Hepatocyte (in vitro differentiated cells): Measurements from ENCODE around the gene KCNQ4. TPM values are rescaled to one million over a fixed set of nuclear protein-coding genes. Genes with fewer than 3 reads are reported as not detected.
A peak's percentile ranks its signal among the peaks of the same experiment; 100 is the strongest.

Experiments used
- DNase-seq: peaks from one replicate; pipeline ENCODE4 v3.0.0-alpha.2; 2016; ENCODE audit warnings: low spot score
- H2AFZ ChIP-seq: fragments of 200-600 bp; sonication (generic); 2 replicates; pipeline ENCODE4 v1.6.0; 2016; ENCODE audit warnings: antibody characterized with exemption, mild to moderate bottlenecking
- H3K27ac ChIP-seq: fragments of 200-600 bp; sonication (generic); 2 replicates; pipeline ENCODE4 v1.5.1; 2016; ENCODE audit warnings: mild to moderate bottlenecking
- H3K27me3 ChIP-seq: fragments of 200-600 bp; sonication (generic); 2 replicates; pipeline ENCODE4 v1.6.1; 2016
- H3K36me3 ChIP-seq: fragments of 200-600 bp; sonication (generic); replicated peaks from 2 replicates; pipeline ENCODE4 v1.5.1; 2016; ENCODE audit warnings: low read depth; ENCODE audit not compliant: insufficient read depth
- H3K4me1 ChIP-seq: fragments of 200-600 bp; sonication (generic); 2 replicates; pipeline ENCODE4 v1.5.1; 2016; ENCODE audit warnings: mild to moderate bottlenecking, moderate library complexity; ENCODE audit not compliant: insufficient read depth
- H3K4me2 ChIP-seq: fragments of 200-600 bp; sonication (generic); 2 replicates; pipeline ENCODE4 v1.6.0; 2016
- H3K4me3 ChIP-seq: fragments of 200-600 bp; sonication (generic); 2 replicates; pipeline ENCODE4 v1.5.1; 2016; ENCODE audit warnings: mild to moderate bottlenecking
- H3K79me2 ChIP-seq: fragments of 200-600 bp; sonication (generic); 2 replicates; pipeline ENCODE4 v1.6.0; 2017; ENCODE audit warnings: mild to moderate bottlenecking
- H3K9me2 ChIP-seq: fragments of 200-600 bp; sonication (generic); replicated peaks from 2 replicates; pipeline ENCODE4 v1.6.0; 2017; ENCODE audit warnings: mild to moderate bottlenecking; ENCODE audit not compliant: insufficient read depth
- H3K9me3 ChIP-seq: fragments of 200-600 bp; sonication (generic); 2 replicates; pipeline ENCODE4 v1.5.1; 2016; ENCODE audit warnings: low read depth, mild to moderate bottlenecking
- H4K20me1 ChIP-seq: fragments of 200-600 bp; sonication (generic); 2 replicates; pipeline ENCODE4 v1.6.0; 2016; ENCODE audit warnings: mild to moderate bottlenecking; ENCODE audit not compliant: insufficient read depth, poor library complexity, severe bottlenecking
- CTCF ChIP-seq: fragments of 200-600 bp; sonication (generic); IDR thresholded peaks from 2 replicates; pipeline ENCODE4 v1.5.1; 2016; ENCODE audit warnings: antibody characterized with exemption, mild to moderate bottlenecking; ENCODE audit not compliant: poor library complexity
- EZH2 ChIP-seq: fragments of 200-600 bp; sonication (generic); IDR thresholded peaks from 2 replicates; pipeline ENCODE4 v1.6.1; 2016; ENCODE audit warnings: antibody characterized with exemption, mild to moderate bottlenecking, borderline replicate concordance
- EZH2phosphoT487 ChIP-seq: fragments of 200-600 bp; sonication (generic); IDR thresholded peaks from one replicate; pipeline ENCODE4 v1.6.1; 2018; ENCODE audit warnings: antibody characterized with exemption, mild to moderate bottlenecking, low read depth, moderate library complexity; ENCODE audit not compliant: unreplicated experiment, severe bottlenecking
- WGBS: methylation state at CpG from one replicate; pipeline ENCODE4 v1.1.6; 2016; ENCODE audit warnings: low lambda C conversion rate; ENCODE audit errors: missing lambda C conversion rate; 5-methylcytosine and 5-hydroxymethylcytosine counted together
- polyA plus RNA-seq: library from polyadenylated mRNA; unstranded; fragments of >200 nt; fragmentation: Nextera tagmentation; extraction: Ambion mirVana; gene quantifications from 2 replicates; pipeline ENCODE4 v1.2.1, GENCODE V29; 2016
- total RNA-seq: library from RNA; depleted of rRNA; stranded (reverse); fragments of >200 nt; gene quantifications from 2 replicates; pipeline ENCODE4 v1.2.3, GENCODE V29; 2014

KCNQ4 gene
- total and polyA plus RNA-seq, 2 experiments from 2014 or later, result not detected

- no peaks in the 10 kb centered on the region for H3K9me3 ChIP-seq
- no peaks in the 10 kb centered on the region for H3K27me3 ChIP-seq
- H3K4me3 ChIP-seq, result no peak overlapping the region
- no peak for DNase-seq
- H3K4me1 ChIP-seq, result peaks cover 22% of the 10 kb centered on the region
- H2AFZ ChIP-seq, result no peak overlapping the region
- no peaks in the 10 kb centered on the region for H3K9me2 ChIP-seq
- no peaks in the 10 kb centered on the region for H3K36me3 ChIP-seq
- H3K4me2 ChIP-seq, result peak overlapping the region; percentile 35
- peaks cover 13% of the 10 kb centered on the region for H4K20me1 ChIP-seq
- peak overlapping the region; percentile 71 for H3K27ac ChIP-seq
- peaks cover 36% of the 10 kb centered on the region for H3K79me2 ChIP-seq
- no peak for TF ChIP-seq EZH2phosphoT487
- TF ChIP-seq EZH2, result no peak
- TF ChIP-seq CTCF, result no peak
- 78% methylated on average over 3 of the region's 3 CpGs for WGBS
Observed at GRCh38 chr1:40749817-40750216, 33.8 kb upstream of the KCNQ4 start.

DNA sequence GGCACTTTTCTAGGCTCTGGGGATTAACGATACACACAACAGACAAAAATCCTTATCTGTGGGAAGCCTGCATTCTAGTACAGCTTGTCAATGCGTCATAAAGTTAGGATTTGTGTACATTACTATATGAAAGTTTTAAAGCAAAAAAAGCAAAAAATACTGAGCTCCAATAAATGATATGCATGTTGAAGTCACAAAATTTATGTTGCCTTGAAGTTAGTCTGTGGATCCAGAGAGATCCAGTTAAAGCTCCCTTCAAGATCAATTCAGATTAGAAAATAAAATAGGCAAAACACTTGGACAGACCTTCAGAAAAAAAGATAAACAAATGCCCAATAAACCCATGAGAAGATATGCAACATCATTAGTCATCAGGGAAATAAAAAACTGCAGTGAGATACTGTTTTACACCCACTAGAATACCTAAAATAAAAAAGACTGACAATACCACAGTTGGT, 33.1 kb upstream of the KCNQ4 start:
- WGBS, result 68% methylated on average over 2 of the region's 2 CpGs
- no peaks in the 10 kb centered on the region for H3K9me2 ChIP-seq
- peaks cover 12% of the 10 kb centered on the region for H4K20me1 ChIP-seq
- peak overlapping the region; percentile 71 for H3K27ac ChIP-seq
- no peak overlapping the region for H3K4me2 ChIP-seq
- no peaks in the 10 kb centered on the region for H3K9me3 ChIP-seq
- no peak overlapping the region for H2AFZ ChIP-seq
- H3K4me3 ChIP-seq, result no peak overlapping the region
- H3K4me1 ChIP-seq, result peaks cover 22% of the 10 kb centered on the region
- H3K27me3 ChIP-seq, result no peaks in the 10 kb centered on the region
- DNase-seq, result no peak
- no peak for TF ChIP-seq CTCF
- no peak for TF ChIP-seq EZH2
- TF ChIP-seq EZH2phosphoT487, result no peak
- peaks cover 29% of the 10 kb centered on the region for H3K79me2 ChIP-seq
- no peaks in the 10 kb centered on the region for H3K36me3 ChIP-seq

DNA sequence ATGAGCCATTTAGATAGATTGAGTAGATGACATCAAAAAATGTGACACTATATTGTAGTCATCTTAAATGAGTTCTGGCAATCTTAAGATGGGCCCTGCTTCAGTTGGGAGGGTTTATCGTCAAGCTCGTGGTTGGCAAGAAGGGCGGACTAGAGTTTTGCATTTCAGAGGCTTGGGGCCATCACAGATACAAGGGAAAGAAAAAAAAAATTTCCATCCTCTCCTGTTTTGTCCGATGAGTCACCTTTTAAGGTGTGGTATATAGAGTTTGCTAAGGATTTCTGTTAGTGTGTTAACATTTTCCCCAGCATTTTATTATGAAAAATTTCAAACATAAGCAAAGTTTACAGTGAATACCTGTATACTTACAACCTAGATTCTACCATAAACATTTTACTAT, 31.8 kb upstream of the KCNQ4 start:
- Histone ChIP-seq H4K20me1 (peaks cover 3% of the 10 kb centered on the region), H3K4me3 (no peak overlapping the region), H3K27me3 (no peaks in the 10 kb centered on the region), H3K27ac (no peak overlapping the region), H3K4me2 (no peak overlapping the region), H3K36me3 (no peaks in the 10 kb centered on the region), H3K79me2 (peaks cover 20% of the 10 kb centered on the region), H3K4me1 (peaks cover 22% of the 10 kb centered on the region), H3K9me3 (no peaks in the 10 kb centered on the region), H2AFZ (no peak overlapping the region), H3K9me2 (no peaks in the 10 kb centered on the region)
- 77% methylated on average over 4 of the region's 4 CpGs for WGBS
- TF ChIP-seq EZH2 (no peak), CTCF (no peak), EZH2phosphoT487 (no peak)
- DNase-seq, result no peak
